Breast epithelium (tissue), 3 donors: ENCODE results near the gene NCR2.

ENCODE experiments used
- CTCF ChIP-seq, 3 donors: fragments of 450-650 bp; IDR thresholded peaks; one replicate each; pipeline ENCODE4 v1.5.1; 2016 to 2017; ENCODE audit warnings: antibody characterized with exemption in 3 of 3, mild to moderate bottlenecking in 3 of 3, moderate library complexity in 3 of 3
- POLR2A ChIP-seq: fragments of 450-650 bp; IDR thresholded peaks from one replicate; pipeline ENCODE4 v1.6.1; 2016; ENCODE audit warnings: antibody characterized with exemption, mild to moderate bottlenecking, moderate library complexity
- POLR2AphosphoS5 ChIP-seq, 3 donors: sonication (generic); formaldehyde crosslinking; IDR thresholded peaks; one replicate each; pipeline ENCODE4 v1.6.1; 2017; ENCODE audit warnings: antibody characterized with exemption in 3 of 3

GRCh38 chr6:41291717-41292116, 43.7 kb upstream of the NCR2 start:
- TF ChIP-seq POLR2AphosphoS5 (IDR thresholded peaks at IDR 0.05) (no peak), CTCF (IDR thresholded peaks at IDR 0.05) (no peak), POLR2A (no peak)
